Parathyroid adenoma (tissue), 2 donors: ENCODE results near the gene DNAJB8.

Experiments
- H2AFZ ChIP-seq: fragments of 300-600 bp; sonication (generic); one replicate; pipeline ENCODE4 v1.7.0; 2017; ENCODE audit warnings: antibody characterized with exemption, mild to moderate bottlenecking
- H3K27ac ChIP-seq: fragments of 300-600 bp; sonication (generic); one replicate; pipeline ENCODE4 v1.7.0; 2017
- H3K27me3 ChIP-seq: fragments of 300-600 bp; sonication (generic); one replicate; pipeline ENCODE4 v1.7.0; 2017; ENCODE audit warnings: low read length; ENCODE audit not compliant: control insufficient read depth, insufficient read depth
- H3K36me3 ChIP-seq: fragments of 300-600 bp; sonication (generic); one replicate; pipeline ENCODE4 v1.7.0; 2017; ENCODE audit warnings: low read length; ENCODE audit not compliant: control insufficient read depth, insufficient read depth
- H3K4me1 ChIP-seq: fragments of 300-600 bp; sonication (generic); one replicate; pipeline ENCODE4 v1.7.0; 2017; ENCODE audit warnings: control low read depth
- H3K4me2 ChIP-seq: fragments of 300-600 bp; sonication (generic); one replicate; pipeline ENCODE4 v1.7.0; 2017; ENCODE audit warnings: low read length
- H3K4me3 ChIP-seq: fragments of 300-600 bp; sonication (generic); one replicate; pipeline ENCODE4 v1.7.0; 2017; ENCODE audit warnings: low read depth, low read length
- H3K79me2 ChIP-seq: fragments of 300-600 bp; sonication (generic); one replicate; pipeline ENCODE4 v1.7.0; 2017; ENCODE audit warnings: control low read depth
- H3K9ac ChIP-seq: fragments of 300-600 bp; sonication (generic); one replicate; pipeline ENCODE4 v1.7.0; 2017; ENCODE audit warnings: mild to moderate bottlenecking
- H3K9me3 ChIP-seq: fragments of 300-600 bp; sonication (generic); one replicate; pipeline ENCODE4 v1.7.0; 2017; ENCODE audit warnings: low read length; ENCODE audit not compliant: control insufficient read depth
- CTCF ChIP-seq: fragments of 300-600 bp; sonication (generic); IDR thresholded peaks from one replicate; pipeline ENCODE4 v1.7.0; 2017; ENCODE audit warnings: antibody characterized with exemption, mild to moderate bottlenecking
- donor health status: primary hyperparathyroidism.

The DNAJB8 gene

GRCh38 chr3:128415773-128416577, 50.7 kb downstream of the DNAJB8 start:
- Histone ChIP-seq H3K4me3 (no peak overlapping the region), H3K4me1 (no peaks in the 10 kb centered on the region), H3K9me3 (no peaks in the 10 kb centered on the region), H2AFZ (no peak overlapping the region), H3K27ac (no peak overlapping the region), H3K36me3 (no peaks in the 10 kb centered on the region), H3K27me3 (no peaks in the 10 kb centered on the region), H3K4me2 (no peak overlapping the region), H3K9ac (no peak overlapping the region), H3K79me2 (no peaks in the 10 kb centered on the region)
- TF ChIP-seq CTCF: no peak

DNA sequence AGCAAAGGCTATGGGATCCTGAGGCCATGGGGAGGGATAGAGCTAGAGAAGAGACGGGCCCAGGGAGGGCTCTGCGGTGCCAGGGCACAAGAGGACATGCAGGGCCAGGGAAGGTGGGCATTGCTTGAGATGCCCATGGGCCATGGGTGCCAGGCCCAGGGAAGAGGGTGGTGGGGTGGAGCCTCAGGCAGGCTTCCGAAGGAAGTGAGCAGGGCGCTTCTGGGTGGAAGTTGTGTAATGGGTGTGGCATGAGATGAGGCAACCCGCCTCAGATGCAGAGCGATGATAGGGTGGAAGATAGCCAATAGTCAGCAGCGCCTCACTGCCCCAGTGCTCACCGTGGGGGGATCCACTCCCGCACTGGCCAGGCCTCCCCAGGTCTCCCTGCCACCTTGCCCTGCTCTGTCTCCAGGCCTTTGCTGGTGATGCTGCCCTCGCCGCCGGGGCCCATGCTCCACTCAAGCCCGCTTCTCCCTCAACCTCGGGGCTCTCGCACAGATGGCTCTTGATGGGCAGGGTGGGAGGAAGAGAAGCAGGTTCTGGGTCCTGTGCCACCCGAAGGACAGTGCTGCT, 51.4 kb downstream of the DNAJB8 start:
- no peak overlapping the region for H3K27ac ChIP-seq
- no peak overlapping the region for H3K9ac ChIP-seq
- no peak for TF ChIP-seq CTCF
- no peaks in the 10 kb centered on the region for H3K4me1 ChIP-seq
- no peak overlapping the region for H3K4me3 ChIP-seq
- H3K9me3 ChIP-seq: no peaks in the 10 kb centered on the region
- no peak overlapping the region for H3K4me2 ChIP-seq
- H3K27me3 ChIP-seq: no peaks in the 10 kb centered on the region
- H3K79me2 ChIP-seq: no peaks in the 10 kb centered on the region
- no peaks in the 10 kb centered on the region for H3K36me3 ChIP-seq
- no peak overlapping the region for H2AFZ ChIP-seq

DNA sequence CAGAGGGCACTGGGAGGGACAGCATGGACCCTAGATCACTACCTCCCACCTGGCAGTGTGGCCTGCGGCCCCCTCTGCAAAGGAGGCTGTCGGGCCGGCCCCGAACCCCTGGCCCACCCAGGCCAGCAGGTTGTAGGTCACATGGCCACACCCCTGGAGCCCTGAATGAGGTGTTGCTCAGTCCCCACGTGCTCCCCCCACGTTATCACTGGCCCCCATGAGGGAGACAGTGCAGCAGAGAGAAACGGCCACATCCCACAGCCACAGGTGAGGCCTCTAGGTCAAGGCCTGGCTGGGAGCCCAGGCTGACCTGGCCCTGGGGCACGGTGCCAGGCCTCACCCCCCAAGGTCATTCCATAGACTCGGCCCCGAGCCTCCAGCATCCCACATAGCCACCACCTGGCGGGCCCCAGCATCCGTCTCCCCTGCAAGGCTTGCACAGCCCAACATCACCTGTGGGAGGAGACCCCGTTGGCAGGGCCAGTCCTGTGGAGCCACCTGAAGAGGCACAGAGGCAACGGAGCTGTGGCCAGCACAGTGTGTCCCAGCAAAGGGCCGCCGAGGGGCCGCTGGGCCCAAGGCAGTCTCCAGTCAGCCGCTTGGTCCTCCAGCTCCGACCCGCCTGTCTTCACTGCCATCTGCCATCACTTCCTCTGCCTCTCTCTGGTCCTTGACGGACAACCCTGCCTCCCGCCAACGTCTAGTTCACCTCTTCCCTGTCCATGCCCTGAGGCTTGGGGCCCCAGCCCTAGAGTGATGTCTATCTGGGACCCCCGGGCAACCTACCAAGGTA, 53.1 kb downstream of the DNAJB8 start:
- Histone ChIP-seq H3K4me1 (no peaks in the 10 kb centered on the region), H3K9ac (no peak overlapping the region)

DNA sequence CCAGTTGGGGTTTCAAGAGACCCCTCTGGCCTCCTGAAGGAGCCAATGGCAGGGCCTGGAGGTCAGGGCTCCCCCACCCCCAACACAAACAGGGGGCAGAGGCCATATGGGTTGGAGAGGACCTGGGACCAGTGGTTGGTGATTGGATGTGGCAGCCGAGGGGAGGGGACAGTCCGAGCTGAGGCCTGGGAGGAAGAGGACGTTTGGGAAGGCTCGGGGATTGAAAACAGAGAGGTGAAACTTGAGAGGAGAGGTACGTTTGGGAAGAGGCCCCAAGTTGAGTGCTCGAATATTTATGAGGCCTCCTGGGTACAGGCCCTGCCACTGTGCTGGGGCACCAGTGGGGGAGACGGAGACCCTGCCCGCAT, 53.7 kb downstream of the DNAJB8 start:
- Histone ChIP-seq H3K4me3 (no peak overlapping the region), H3K4me1 (no peaks in the 10 kb centered on the region), H2AFZ (no peak overlapping the region), H3K4me2 (no peak overlapping the region), H3K79me2 (no peaks in the 10 kb centered on the region), H3K9me3 (no peaks in the 10 kb centered on the region), H3K27ac (no peak overlapping the region), H3K36me3 (no peaks in the 10 kb centered on the region), H3K27me3 (no peaks in the 10 kb centered on the region), H3K9ac (no peak overlapping the region)
- TF ChIP-seq CTCF: no peak

More for the DNA sequence above, 53.1 kb downstream of the DNAJB8 start:
- H3K9me3 ChIP-seq: no peaks in the 10 kb centered on the region
- H3K36me3 ChIP-seq: no peaks in the 10 kb centered on the region
- H3K4me3 ChIP-seq: no peak overlapping the region
- H3K27ac ChIP-seq: no peak overlapping the region
- no peak overlapping the region for H3K4me2 ChIP-seq
- TF ChIP-seq CTCF: no peak
- no peaks in the 10 kb centered on the region for H3K79me2 ChIP-seq
- H3K27me3 ChIP-seq: no peaks in the 10 kb centered on the region
- H2AFZ ChIP-seq: no peak overlapping the region
